ENCODE measurements around the gene FAM237B. TPM values are rescaled to one million over a fixed set of nuclear protein-coding genes. Genes with fewer than 3 reads are reported as not detected.
"Not testable (repeated sequence)": the region's sequence is repeated elsewhere in the genome, so short reads cannot be mapped to it uniquely, and the experiment has no call there.

The FAM237B gene
- total RNA-seq, 1 experiment from 2014 or later, result not detected

DNA sequence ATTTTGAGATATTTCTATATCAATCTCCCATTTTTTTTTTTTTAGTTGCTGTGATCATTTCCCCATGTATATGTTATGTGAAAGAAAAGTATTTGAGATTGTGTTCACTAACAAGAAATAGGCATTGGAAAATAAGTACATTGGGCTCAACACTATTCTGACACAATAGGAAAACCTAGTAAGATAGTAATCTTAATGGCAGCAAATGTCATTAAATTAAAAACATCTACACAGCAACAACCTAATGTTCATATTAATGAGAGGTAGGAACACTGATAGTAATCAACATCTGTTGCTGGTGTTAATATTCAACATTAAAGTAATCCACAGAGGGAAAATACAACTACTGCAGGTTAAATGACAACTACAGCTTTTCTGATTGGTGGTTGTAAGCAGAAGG, 23.9 kb upstream of the FAM237B start:
- TF ChIP-seq CTCF (conservative IDR thresholded peaks at IDR 0.05; ENCODE audit: low read depth, low read length) (no peak), EZH2 (IDR thresholded peaks at IDR 0.05; ENCODE audit: low read length, unreplicated experiment) (no peak), EZH2phosphoT487 (IDR thresholded peaks at IDR 0.05; ENCODE audit: borderline replicate concordance, low read length) (no peak)
- Histone ChIP-seq H3K79me2 (ENCODE audit: low read length) (peaks cover 35% of the 10 kb centered on the region), H3K36me3 (ENCODE audit: low read depth, low read length) (no peaks in the 10 kb centered on the region), H3K9me3 (ENCODE audit: low read length) (no peaks in the 10 kb centered on the region), H3K27ac (ENCODE audit: low read length) (no peak overlapping the region), H3K27me3 (ENCODE audit: low read length) (no peaks in the 10 kb centered on the region), H3F3A (ENCODE audit: low read length, unreplicated experiment) (no peaks in the 10 kb centered on the region), H3K4me3 (ENCODE audit: low read length) (no peak overlapping the region), H3K9ac (ENCODE audit: low read length) (no peak overlapping the region), H4K20me1 (ENCODE audit: low read length) (no peaks in the 10 kb centered on the region), H3K9me2 (replicated peaks; ENCODE audit: low read length) (no peaks in the 10 kb centered on the region), H2AFZ (ENCODE audit: low read length) (peak overlapping the region; percentile 99), H3K4me2 (ENCODE audit: low read length) (peak overlapping the region; percentile 93), H3K4me1 (ENCODE audit: insufficient read depth, low read length) (peaks cover 14% of the 10 kb centered on the region; the same call in 1 of the 2 replicates)
- ChIA-PET POLR2A (ENCODE audit: unreplicated experiment) (no interaction called here), CTCF (interaction anchor here (1.1 kb wide), 1 partner anchor 59 kb away, joined by 3 read pairs; the partner anchor contains the start of gene CLDN12)
- intact Hi-C loops (cut with micrococcal nuclease), result no loop called here
- DNase-seq (no peak), ATAC-seq (no peak)
- no TSS peak for BruUV-seq (replicated peaks)

- ATAC-seq, result no peak
- CTCF ChIA-PET, result no interaction called here
- no TSS peak for BruUV-seq (replicated peaks)
Measured at GRCh38 chr7:90337106-90337505, 16.0 kb upstream of the FAM237B start.

GRCh38 chr7:90334926-90335325, 13.8 kb upstream of the FAM237B start:
- H3K9me2 ChIP-seq (replicated peaks; ENCODE audit: low read length); H3K4me3 ChIP-seq (ENCODE audit: low read length); BruUV-seq (replicated peaks); H3F3A ChIP-seq (ENCODE audit: low read length, unreplicated experiment); H3K27me3 ChIP-seq (ENCODE audit: low read length); H3K9me3 ChIP-seq (ENCODE audit: low read length); CTCF ChIA-PET; H3K27ac ChIP-seq (ENCODE audit: low read length); H4K20me1 ChIP-seq (ENCODE audit: low read length); H3K4me1 ChIP-seq (ENCODE audit: insufficient read depth, low read length); H2AFZ ChIP-seq (ENCODE audit: low read length); H3K36me3 ChIP-seq (ENCODE audit: low read depth, low read length); intact Hi-C loops (cut with micrococcal nuclease); DNase-seq; ATAC-seq; H3K79me2 ChIP-seq (ENCODE audit: low read length); H3K4me2 ChIP-seq (ENCODE audit: low read length); H3K9ac ChIP-seq (ENCODE audit: low read length): not testable (repeated sequence)
- POLR2A ChIA-PET (ENCODE audit: unreplicated experiment), result interaction anchor here (0.6 kb wide), 1 partner anchor 11 kb away, joined by 3 read pairs; no protein-coding TSS in a partner anchor

More at GRCh38 chr7:90337106-90337505, 16.0 kb upstream of the FAM237B start:
- no peaks in the 10 kb centered on the region for H4K20me1 ChIP-seq (ENCODE audit: low read length)
- H3F3A ChIP-seq (ENCODE audit: low read length, unreplicated experiment), result no peaks in the 10 kb centered on the region
- H3K9me2 ChIP-seq (replicated peaks; ENCODE audit: low read length), result no peaks in the 10 kb centered on the region
- H3K36me3 ChIP-seq (ENCODE audit: low read depth, low read length), result no peaks in the 10 kb centered on the region
- no peaks in the 10 kb centered on the region for H3K79me2 ChIP-seq (ENCODE audit: low read length)
- no peak overlapping the region for H3K9ac ChIP-seq (ENCODE audit: low read length)
- intact Hi-C loops (cut with micrococcal nuclease), result no loop called here
- H3K4me3 ChIP-seq (ENCODE audit: low read length), result no peak overlapping the region
- no peaks in the 10 kb centered on the region for H3K9me3 ChIP-seq (ENCODE audit: low read length)
- H3K27me3 ChIP-seq (ENCODE audit: low read length), result no peaks in the 10 kb centered on the region
- H3K4me1 ChIP-seq (ENCODE audit: insufficient read depth, low read length), result no peaks in the 10 kb centered on the region
- H2AFZ ChIP-seq (ENCODE audit: low read length), result no peak overlapping the region
- DNase-seq, result no peak
- TF ChIP-seq CTCF (conservative IDR thresholded peaks at IDR 0.05; ENCODE audit: low read depth, low read length) (no peak), EZH2phosphoT487 (IDR thresholded peaks at IDR 0.05; ENCODE audit: borderline replicate concordance, low read length) (no peak), EZH2 (IDR thresholded peaks at IDR 0.05; ENCODE audit: low read length, unreplicated experiment) (no peak)
- POLR2A ChIA-PET (ENCODE audit: unreplicated experiment), result no interaction called here
- no peak overlapping the region for H3K27ac ChIP-seq (ENCODE audit: low read length)
- no peak overlapping the region for H3K4me2 ChIP-seq (ENCODE audit: low read length)

Data from PC-3 (cell line).